ENCODE data around the gene AUTS2.

Gene AUTS2

DNA sequence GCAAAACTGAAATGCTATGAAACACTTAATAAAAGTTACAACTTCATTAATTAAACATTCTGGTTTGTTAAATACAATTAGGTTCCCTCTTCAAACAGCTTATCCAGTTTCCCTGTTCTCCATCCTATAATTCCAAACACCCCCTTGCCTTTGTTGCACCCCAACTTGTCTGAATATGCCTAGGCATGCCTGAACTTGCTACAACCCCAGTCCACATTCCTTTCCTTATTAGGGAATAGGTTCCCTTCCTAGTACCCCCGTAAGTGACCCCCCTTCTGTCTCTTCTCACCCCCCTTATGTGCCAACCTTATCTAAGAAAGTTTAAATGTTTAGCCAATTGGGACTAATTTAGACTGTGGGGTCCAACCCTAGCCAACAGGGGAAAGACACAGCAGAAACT, 1238.0 kb downstream of the AUTS2 start:
- Histone ChIP-seq H4K20me1 (ENCODE audit: insufficient read depth, low read length, poor library complexity, severe bottlenecking) (no peaks in the 10 kb centered on the region), H3F3A (ENCODE audit: low read depth) (no peaks in the 10 kb centered on the region), H3K79me2 (ENCODE audit: insufficient read depth, low read length) (no peaks in the 10 kb centered on the region), H3K9ac (ENCODE audit: low read depth, low read length, poor library complexity, severe bottlenecking) (no peak overlapping the region), H3K4me3 (ENCODE audit: low read length, poor library complexity, severe bottlenecking) (no peak overlapping the region), H3K4me2 (ENCODE audit: low read depth, low read length, poor library complexity, severe bottlenecking) (no peak overlapping the region), H2AFZ (ENCODE audit: low read length) (no peak overlapping the region), H3K9me2 (replicated peaks; ENCODE audit: low read depth, low read length) (no peaks in the 10 kb centered on the region), H3K36me3 (ENCODE audit: insufficient read depth, low read length) (no peaks in the 10 kb centered on the region), H3K4me1 (ENCODE audit: insufficient read depth, low read length, poor library complexity, severe bottlenecking) (no peaks in the 10 kb centered on the region), H3K9me3 (ENCODE audit: insufficient read depth, low read depth, low read length) (no peaks in the 10 kb centered on the region; the same call in 1 of the 2 replicates), H3K27me3 (ENCODE audit: insufficient read depth, low read length, poor library complexity, severe bottlenecking) (no peaks in the 10 kb centered on the region)
- TF ChIP-seq EZH2phosphoT487 (IDR thresholded peaks at IDR 0.05; ENCODE audit: borderline replicate concordance), result no peak
- TF ChIP-seq, protein P1, sequence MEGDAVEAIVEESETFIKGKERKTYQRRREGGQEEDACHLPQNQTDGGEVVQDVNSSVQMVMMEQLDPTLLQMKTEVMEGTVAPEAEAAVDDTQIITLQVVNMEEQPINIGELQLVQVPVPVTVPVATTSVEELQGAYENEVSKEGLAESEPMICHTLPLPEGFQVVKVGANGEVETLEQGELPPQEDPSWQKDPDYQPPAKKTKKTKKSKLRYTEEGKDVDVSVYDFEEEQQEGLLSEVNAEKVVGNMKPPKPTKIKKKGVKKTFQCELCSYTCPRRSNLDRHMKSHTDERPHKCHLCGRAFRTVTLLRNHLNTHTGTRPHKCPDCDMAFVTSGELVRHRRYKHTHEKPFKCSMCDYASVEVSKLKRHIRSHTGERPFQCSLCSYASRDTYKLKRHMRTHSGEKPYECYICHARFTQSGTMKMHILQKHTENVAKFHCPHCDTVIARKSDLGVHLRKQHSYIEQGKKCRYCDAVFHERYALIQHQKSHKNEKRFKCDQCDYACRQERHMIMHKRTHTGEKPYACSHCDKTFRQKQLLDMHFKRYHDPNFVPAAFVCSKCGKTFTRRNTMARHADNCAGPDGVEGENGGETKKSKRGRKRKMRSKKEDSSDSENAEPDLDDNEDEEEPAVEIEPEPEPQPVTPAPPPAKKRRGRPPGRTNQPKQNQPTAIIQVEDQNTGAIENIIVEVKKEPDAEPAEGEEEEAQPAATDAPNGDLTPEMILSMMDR (conservative IDR thresholded peaks at IDR 0.05; ENCODE audit: low read length), result no peak

DNA sequence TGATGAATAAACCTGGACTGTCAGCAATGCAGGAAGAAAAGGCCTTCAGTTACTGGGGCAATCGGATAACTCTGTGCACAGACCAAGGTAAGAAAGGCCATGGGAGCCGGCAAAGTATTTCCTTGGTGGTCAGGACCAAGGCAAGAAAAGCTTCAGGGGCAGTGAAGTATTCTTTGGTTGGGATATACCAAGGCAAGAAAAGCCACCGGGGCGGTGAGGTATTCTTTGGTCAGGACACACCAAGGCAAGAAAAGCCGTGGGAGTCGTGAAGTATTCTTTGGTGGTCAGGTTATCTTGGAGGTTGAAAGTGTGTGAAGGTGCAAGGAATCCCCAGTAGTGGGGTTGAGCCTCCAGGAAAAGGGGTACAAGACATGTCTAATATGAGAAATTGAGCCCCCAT, 1238.7 kb downstream of the AUTS2 start:
- Histone ChIP-seq H3K79me2 (ENCODE audit: insufficient read depth, low read length) (no peaks in the 10 kb centered on the region), H3F3A (ENCODE audit: low read depth) (no peaks in the 10 kb centered on the region), H3K9ac (ENCODE audit: low read depth, low read length, poor library complexity, severe bottlenecking) (no peak overlapping the region), H3K27me3 (ENCODE audit: insufficient read depth, low read length, poor library complexity, severe bottlenecking) (no peaks in the 10 kb centered on the region), H3K4me3 (ENCODE audit: low read length, poor library complexity, severe bottlenecking) (no peak overlapping the region), H3K9me3 (ENCODE audit: insufficient read depth, low read depth, low read length) (no peaks in the 10 kb centered on the region; the same call in 1 of the 2 replicates), H3K4me1 (ENCODE audit: insufficient read depth, low read length, poor library complexity, severe bottlenecking) (no peaks in the 10 kb centered on the region), H4K20me1 (ENCODE audit: insufficient read depth, low read length, poor library complexity, severe bottlenecking) (no peaks in the 10 kb centered on the region), H2AFZ (ENCODE audit: low read length) (no peak overlapping the region), H3K9me2 (replicated peaks; ENCODE audit: low read depth, low read length) (no peaks in the 10 kb centered on the region), H3K36me3 (ENCODE audit: insufficient read depth, low read length) (no peaks in the 10 kb centered on the region), H3K4me2 (ENCODE audit: low read depth, low read length, poor library complexity, severe bottlenecking) (no peak overlapping the region)
- TF ChIP-seq, protein P1 (conservative IDR thresholded peaks at IDR 0.05; ENCODE audit: low read length), result no peak
- TF ChIP-seq EZH2phosphoT487 (IDR thresholded peaks at IDR 0.05; ENCODE audit: borderline replicate concordance), result no peak

DNA sequence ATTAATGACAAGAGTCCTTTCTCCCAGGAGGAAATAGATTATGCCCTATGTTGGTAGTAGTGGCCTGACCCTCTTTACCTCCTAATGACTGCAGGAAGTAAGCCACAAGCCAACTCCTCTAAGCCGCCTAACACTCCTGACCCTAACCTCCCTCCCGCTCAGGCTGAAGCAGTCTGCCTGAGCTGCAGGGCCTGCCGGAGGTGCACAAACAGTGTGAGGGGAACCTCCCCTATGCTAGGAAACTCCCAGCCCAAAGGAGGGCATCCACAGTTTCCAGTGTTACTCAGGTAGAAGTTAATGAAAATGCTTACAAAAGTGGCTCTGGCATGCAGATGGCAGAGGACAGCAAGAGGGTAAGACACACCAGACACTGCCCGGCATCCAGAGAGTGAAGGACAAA, 1239.3 kb downstream of the AUTS2 start:
- TF ChIP-seq EZH2phosphoT487 (IDR thresholded peaks at IDR 0.05; ENCODE audit: borderline replicate concordance), result no peak
- TF ChIP-seq, protein P1 (conservative IDR thresholded peaks at IDR 0.05; ENCODE audit: low read length), result no peak
- H3K27me3 ChIP-seq (ENCODE audit: insufficient read depth, low read length, poor library complexity, severe bottlenecking), result no peaks in the 10 kb centered on the region
- H3K9ac ChIP-seq (ENCODE audit: low read depth, low read length, poor library complexity, severe bottlenecking), result no peak overlapping the region
- H3K4me3 ChIP-seq (ENCODE audit: low read length, poor library complexity, severe bottlenecking), result no peak overlapping the region
- no peaks in the 10 kb centered on the region for H3F3A ChIP-seq (ENCODE audit: low read depth)
- no peaks in the 10 kb centered on the region; the same call in 1 of the 2 replicates for H3K9me3 ChIP-seq (ENCODE audit: insufficient read depth, low read depth, low read length)
- H4K20me1 ChIP-seq (ENCODE audit: insufficient read depth, low read length, poor library complexity, severe bottlenecking), result no peaks in the 10 kb centered on the region
- no peak overlapping the region for H3K4me2 ChIP-seq (ENCODE audit: low read depth, low read length, poor library complexity, severe bottlenecking)
- no peaks in the 10 kb centered on the region for H3K36me3 ChIP-seq (ENCODE audit: insufficient read depth, low read length)
- no peaks in the 10 kb centered on the region for H3K4me1 ChIP-seq (ENCODE audit: insufficient read depth, low read length, poor library complexity, severe bottlenecking)
- H2AFZ ChIP-seq (ENCODE audit: low read length), result no peak overlapping the region
- no peaks in the 10 kb centered on the region for H3K9me2 ChIP-seq (replicated peaks; ENCODE audit: low read depth, low read length)
- no peaks in the 10 kb centered on the region for H3K79me2 ChIP-seq (ENCODE audit: insufficient read depth, low read length)
